Measurements from ENCODE around the gene ARFRP1. TPM values are rescaled to one million over a fixed set of nuclear protein-coding genes. Genes with fewer than 3 reads are reported as not detected.
A peak's percentile ranks its signal among the peaks of the same experiment; 100 is the strongest.

ARFRP1 gene
- total and polyA plus RNA-seq, 2 of the 4 experiments (the other 2 are of a cell fraction): 25.3 to 36.6 TPM

DNA sequence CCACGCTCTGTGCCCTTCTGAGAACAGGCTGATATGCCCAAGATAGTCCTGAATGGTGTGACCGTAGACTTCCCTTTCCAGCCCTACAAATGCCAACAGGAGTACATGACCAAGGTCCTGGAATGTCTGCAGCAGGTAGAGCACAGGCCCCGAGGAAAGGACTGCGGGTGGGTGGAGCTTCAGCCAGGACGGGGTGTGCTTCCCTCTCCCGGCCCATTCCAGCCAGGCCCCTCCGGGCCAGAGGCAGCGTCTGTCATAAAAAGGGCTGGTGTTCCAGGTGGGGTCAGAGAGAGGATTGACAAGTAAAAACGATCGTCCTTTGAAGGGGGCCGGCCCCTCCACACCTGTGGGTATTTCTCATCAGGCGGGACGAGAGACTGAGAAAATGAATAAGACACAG lies 48.4 kb downstream of the ARFRP1 start:
- peak overlapping the region; percentile 81 for H3K27ac ChIP-seq (ENCODE audit: insufficient read depth, low read length)
- ChIA-PET POLR2A (ENCODE audit: unreplicated experiment) (no interaction called here), CTCF (no interaction called here)
- H3K9me3 ChIP-seq (ENCODE audit: control insufficient read depth, insufficient read depth, low read length): no peaks in the 10 kb centered on the region
- DNase-seq: no peak
- peaks cover 15 to 47% of the 10 kb centered on the region in 2 experiments for H3K79me1 ChIP-seq (ENCODE audit: low read depth in 1 of 2, low read length in 2 of 2)
- peak overlapping the region; percentile 38 for H2BK5ac ChIP-seq (ENCODE audit: low read depth, low read length, poor library complexity, severe bottlenecking)
- in situ Hi-C loops (cut with MboI; ENCODE audit: low sequenced_read_pairs): no loop called here
- H3K36me3 ChIP-seq (ENCODE audit: control insufficient read depth, insufficient read depth, low read length): peaks cover 25% of the 10 kb centered on the region; the same call in 1 of the 2 replicates
- H3K14ac ChIP-seq (replicated peaks; ENCODE audit: low read depth, low read length): peak overlapping the region; percentile 65
- H2BK20ac ChIP-seq (ENCODE audit: low read depth, low read length): no peak overlapping the region
- H3K9me1 ChIP-seq (ENCODE audit: insufficient read depth, low read length): 0 out of 2 replicates have a peak, but pooled peaks cover 12% of the 10 kb centered on the region
- no peak overlapping the region for H3K56ac ChIP-seq (ENCODE audit: extremely low read depth, insufficient read depth, low read length)
- TF ChIP-seq BHLHE40 (IDR thresholded peaks at IDR 0.05; ENCODE audit: low read depth, low read length): no peak
- TF ChIP-seq MAZ (IDR thresholded peaks at IDR 0.05; ENCODE audit: borderline replicate concordance, low read depth, low read length): no peak
- TF ChIP-seq, protein P1, sequence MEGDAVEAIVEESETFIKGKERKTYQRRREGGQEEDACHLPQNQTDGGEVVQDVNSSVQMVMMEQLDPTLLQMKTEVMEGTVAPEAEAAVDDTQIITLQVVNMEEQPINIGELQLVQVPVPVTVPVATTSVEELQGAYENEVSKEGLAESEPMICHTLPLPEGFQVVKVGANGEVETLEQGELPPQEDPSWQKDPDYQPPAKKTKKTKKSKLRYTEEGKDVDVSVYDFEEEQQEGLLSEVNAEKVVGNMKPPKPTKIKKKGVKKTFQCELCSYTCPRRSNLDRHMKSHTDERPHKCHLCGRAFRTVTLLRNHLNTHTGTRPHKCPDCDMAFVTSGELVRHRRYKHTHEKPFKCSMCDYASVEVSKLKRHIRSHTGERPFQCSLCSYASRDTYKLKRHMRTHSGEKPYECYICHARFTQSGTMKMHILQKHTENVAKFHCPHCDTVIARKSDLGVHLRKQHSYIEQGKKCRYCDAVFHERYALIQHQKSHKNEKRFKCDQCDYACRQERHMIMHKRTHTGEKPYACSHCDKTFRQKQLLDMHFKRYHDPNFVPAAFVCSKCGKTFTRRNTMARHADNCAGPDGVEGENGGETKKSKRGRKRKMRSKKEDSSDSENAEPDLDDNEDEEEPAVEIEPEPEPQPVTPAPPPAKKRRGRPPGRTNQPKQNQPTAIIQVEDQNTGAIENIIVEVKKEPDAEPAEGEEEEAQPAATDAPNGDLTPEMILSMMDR (conservative IDR thresholded peaks at IDR 0.05; ENCODE audit: low read depth, low read length): no peak
- no peak for TF ChIP-seq RFX5 (IDR thresholded peaks at IDR 0.05; ENCODE audit: low read depth, low read length)
- TF ChIP-seq, protein P2, sequence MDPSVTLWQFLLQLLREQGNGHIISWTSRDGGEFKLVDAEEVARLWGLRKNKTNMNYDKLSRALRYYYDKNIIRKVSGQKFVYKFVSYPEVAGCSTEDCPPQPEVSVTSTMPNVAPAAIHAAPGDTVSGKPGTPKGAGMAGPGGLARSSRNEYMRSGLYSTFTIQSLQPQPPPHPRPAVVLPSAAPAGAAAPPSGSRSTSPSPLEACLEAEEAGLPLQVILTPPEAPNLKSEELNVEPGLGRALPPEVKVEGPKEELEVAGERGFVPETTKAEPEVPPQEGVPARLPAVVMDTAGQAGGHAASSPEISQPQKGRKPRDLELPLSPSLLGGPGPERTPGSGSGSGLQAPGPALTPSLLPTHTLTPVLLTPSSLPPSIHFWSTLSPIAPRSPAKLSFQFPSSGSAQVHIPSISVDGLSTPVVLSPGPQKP (IDR thresholded peaks at IDR 0.05; ENCODE audit: borderline replicate concordance, low read depth, low read length): no peak
- no peak for TF ChIP-seq POLR2A (IDR thresholded peaks at IDR 0.05; ENCODE audit: low read depth, low read length)
- no peak for TF ChIP-seq FOS (IDR thresholded peaks at IDR 0.05; ENCODE audit: low read depth, low read length)
- no peak for TF ChIP-seq SMC3 (IDR thresholded peaks at IDR 0.05; ENCODE audit: low read depth, low read length)
- TF ChIP-seq, protein P3, sequence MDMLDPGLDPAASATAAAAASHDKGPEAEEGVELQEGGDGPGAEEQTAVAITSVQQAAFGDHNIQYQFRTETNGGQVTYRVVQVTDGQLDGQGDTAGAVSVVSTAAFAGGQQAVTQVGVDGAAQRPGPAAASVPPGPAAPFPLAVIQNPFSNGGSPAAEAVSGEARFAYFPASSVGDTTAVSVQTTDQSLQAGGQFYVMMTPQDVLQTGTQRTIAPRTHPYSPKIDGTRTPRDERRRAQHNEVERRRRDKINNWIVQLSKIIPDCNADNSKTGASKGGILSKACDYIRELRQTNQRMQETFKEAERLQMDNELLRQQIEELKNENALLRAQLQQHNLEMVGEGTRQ (IDR thresholded peaks at IDR 0.05; ENCODE audit: low read depth, low read length): no peak
- TF ChIP-seq MAFK (IDR thresholded peaks at IDR 0.05; ENCODE audit: low read depth, low read length): no peak
- TF ChIP-seq CHD1 (IDR thresholded peaks at IDR 0.05; ENCODE audit: low read depth, low read length): no peak
- no peak for TF ChIP-seq RAD21 (IDR thresholded peaks at IDR 0.05; ENCODE audit: low read length)
- TF ChIP-seq CEBPB (IDR thresholded peaks at IDR 0.05; ENCODE audit: low read depth, low read length): no peak
- no peak for TF ChIP-seq RCOR1 (IDR thresholded peaks at IDR 0.05; ENCODE audit: insufficient replicate concordance, low read length)
- TF ChIP-seq NFE2L2 (IDR thresholded peaks at IDR 0.05; ENCODE audit: low read depth, low read length): no peak
- TF ChIP-seq MXI1 (IDR thresholded peaks at IDR 0.05; ENCODE audit: borderline replicate concordance, low read depth, low read length): no peak
- 70% methylated on average over 2 of the region's 13 CpGs; no CpG with 5 or more reads in 1 of the 2 experiments for WGBS, 2 experiments (ENCODE audit: extremely low coverage in 2 of 2, insufficient read length in 1 of 2)
- H2AK9ac ChIP-seq (replicated peaks; ENCODE audit: low read depth, low read length, poor library complexity): peak overlapping the region; percentile 88
- dilution Hi-C loops (cut with HindIII; ENCODE audit: low sequenced_read_pairs, unreplicated experiment): no loop called here
- no TSS peak for BruUV-seq (replicated peaks)
- H3K18ac ChIP-seq (ENCODE audit: low read depth, low read length): no peak overlapping the region
- H3K27me3 ChIP-seq (ENCODE audit: control insufficient read depth, insufficient read depth, low read length): no peaks in the 10 kb centered on the region
- H4K20me1 ChIP-seq (ENCODE audit: insufficient read depth, low read length): peaks cover 3% of the 10 kb centered on the region; the same call in 1 of the 2 replicates
- H2AFZ ChIP-seq (replicated peaks; ENCODE audit: low read length, poor library complexity): no peak overlapping the region
- H3K9ac ChIP-seq (ENCODE audit: low read depth, low read length): peak overlapping the region; percentile 85
- no peak overlapping the region for H2BK15ac ChIP-seq (ENCODE audit: low read depth, low read length)
- H3K4me2 ChIP-seq (ENCODE audit: low read depth, low read length): peak overlapping the region; percentile 81
- peak overlapping the region; percentile 91 for H3K23ac ChIP-seq (ENCODE audit: low read depth, low read length)
- no peak overlapping the region for H2BK120ac ChIP-seq (ENCODE audit: low read depth, low read length)
- peaks cover 13% of the 10 kb centered on the region for H3K4me1 ChIP-seq (ENCODE audit: control insufficient read depth, insufficient read depth, low read length)
- H4K91ac ChIP-seq (ENCODE audit: insufficient read depth, low read depth, low read length): peak overlapping the region; percentile 13; the same call in 1 of the 2 replicates
- intact Hi-C loops (cut with micrococcal nuclease): loop anchor here (10.0 kb wide), 1 partner anchor 125 kb away; the partner anchor contains the start of gene PTK6
- peak overlapping the region; percentile 48 for H4K5ac ChIP-seq (ENCODE audit: low read depth, low read length)
- H2AK5ac ChIP-seq (ENCODE audit: low read depth, low read length): peak overlapping the region; percentile 83
- H3K4ac ChIP-seq (ENCODE audit: low read depth, low read length): peak overlapping the region; percentile 61
- H3K4me3 ChIP-seq (ENCODE audit: insufficient read depth, low read depth, low read length): peak overlapping the region; percentile 85
- no peak for ATAC-seq (ENCODE audit: low read depth)
- H4K8ac ChIP-seq (ENCODE audit: low read depth in 2 of 2, low read length in 2 of 2): peak overlapping the region; percentile 64 to 78; a peak in 3 of 4 replicates
